Endothelial cell of umbilical vein (primary cell): ENCODE measurements around the gene SSBP3. TPM values are rescaled to one million over a fixed set of nuclear protein-coding genes. Genes with fewer than 3 reads are reported as not detected.

Experiments used
- BruUV-seq: library from RNA; stranded (reverse); fragments of 400-500 nt; replicated peaks from 2 replicates; lab custom pipeline; 2021; lab: Mats Ljungman, UMichigan
- CTCF ChIA-PET: fragments of 300-600, 350-600 bp; sonication (Branson Sonifier 250); formaldehyde crosslinking; loops from one replicate; lab custom pipeline; 2021; ENCODE audit warnings: antibody characterized with exemption, inconsistent platforms; lab: Charles Lee
- POLR2A ChIA-PET: fragments of 300-600, 350-600 bp; sonication (Branson Sonifier 250); formaldehyde crosslinking; loops from one replicate; lab custom pipeline; 2021; ENCODE audit warnings: antibody characterized with exemption, inconsistent platforms; lab: Charles Lee
- DNase-seq: peaks from one replicate; pipeline ENCODE4 v3.0.0-alpha.2; 2011; ENCODE audit warnings: low read depth, low spot score
- FAIRE-seq: peaks from 2 replicates; lab custom pipeline; 2011; peaks lifted over from hg19 to GRCh38; lab: Jason Lieb, UNC
- H2AFZ ChIP-seq: 2 replicates; pipeline ENCODE4 v1.6.0; 2012; ENCODE audit warnings: low read depth, low read length, control low read depth, inconsistent platforms
- H3K27ac ChIP-seq: 2 replicates; pipeline ENCODE4 v1.5.1; 2011; ENCODE audit warnings: low read depth, mild to moderate bottlenecking, control low read depth, low read length, moderate library complexity; ENCODE audit not compliant: insufficient read depth
- H3K27me3 ChIP-seq, 2 experiments: 2 replicates each; pipeline versions ENCODE4 v1.6.0 to v1.6.1; 2011; ENCODE audit warnings: low read length in 2 of 2, mixed read lengths in 1 of 2; ENCODE audit not compliant: control insufficient read depth in 2 of 2, insufficient read depth in 2 of 2
- H3K36me3 ChIP-seq, 2 experiments: 2 replicates in 1 of 2; 3 replicates in 1 of 2; pipeline ENCODE4 v1.5.1; 2011; ENCODE audit warnings: low read length in 2 of 2, mild to moderate bottlenecking in 1 of 2, moderate library complexity in 1 of 2; ENCODE audit not compliant: control insufficient read depth in 2 of 2, insufficient read depth in 2 of 2; ENCODE audit errors: extremely low read depth in 1 of 2
- H3K4me1 ChIP-seq: 3 replicates; pipeline ENCODE4 v1.5.1; 2011; ENCODE audit warnings: mild to moderate bottlenecking, low read length; ENCODE audit not compliant: control insufficient read depth, insufficient read depth; ENCODE audit errors: extremely low read depth
- H3K4me2 ChIP-seq: 2 replicates; pipeline ENCODE4 v1.6.1; 2011; ENCODE audit warnings: low read length, control low read depth, mixed read lengths; ENCODE audit not compliant: insufficient read depth
- H3K4me3 ChIP-seq, 3 experiments: fragments of 200-600 bp in 1 of 3; sonication (generic), shearing (Covaris generic) in 1 of 3; replicated peaks in 1 of 3; 2 replicates each; pipeline ENCODE4 v1.5.1; 2011 to 2016; ENCODE audit warnings: control low read depth in 3 of 3, low read length in 3 of 3, mild to moderate bottlenecking in 2 of 3, inconsistent platforms in 1 of 3, low read depth in 1 of 3, moderate library complexity in 1 of 3; ENCODE audit not compliant: insufficient read depth in 1 of 3
- H3K79me2 ChIP-seq: 2 replicates; pipeline ENCODE4 v1.6.0; 2012; ENCODE audit warnings: low read length, inconsistent platforms; ENCODE audit not compliant: control insufficient read depth, insufficient read depth
- H3K9ac ChIP-seq: replicated peaks from 2 replicates; pipeline ENCODE3; 2011; ENCODE audit warnings: low read length, control low read depth; ENCODE audit not compliant: insufficient read depth; ENCODE audit errors: extremely low read depth
- H3K9me1 ChIP-seq: replicated peaks from 3 replicates; pipeline ENCODE4 v1.6.0; 2011; ENCODE audit warnings: mild to moderate bottlenecking, low read length; ENCODE audit not compliant: control insufficient read depth, insufficient read depth; ENCODE audit errors: extremely low read depth
- H3K9me3 ChIP-seq: replicated peaks from 2 replicates; pipeline ENCODE4 v1.5.1; 2012; ENCODE audit warnings: low read length, inconsistent platforms; ENCODE audit not compliant: control insufficient read depth, insufficient read depth
- H4K20me1 ChIP-seq: replicated peaks from 2 replicates; pipeline ENCODE3; 2011; ENCODE audit warnings: mild to moderate bottlenecking, low read length; ENCODE audit not compliant: control insufficient read depth, insufficient read depth; ENCODE audit errors: extremely low read depth
- CTCF ChIP-seq, 2 donors: IDR thresholded peaks; 1 replicate in 1 of 2; 2 replicates in 1 of 2; pipeline ENCODE4 v1.5.1; 2011; ENCODE audit warnings: low read length in 2 of 2, mild to moderate bottlenecking in 2 of 2, moderate library complexity in 2 of 2, control low read depth in 1 of 2, inconsistent platforms in 1 of 2, low read depth in 1 of 2; ENCODE audit not compliant: insufficient read depth in 1 of 2; ENCODE audit errors: extremely low read depth in 1 of 2
- EZH2 ChIP-seq: IDR thresholded peaks from 2 replicates; pipeline ENCODE4 v1.6.1; 2012; ENCODE audit warnings: borderline replicate concordance, low read depth, mild to moderate bottlenecking, moderate library complexity, low read length, inconsistent platforms; ENCODE audit not compliant: severe bottlenecking
- FOS ChIP-seq: IDR thresholded peaks from 2 replicates; pipeline ENCODE4 v1.6.1; 2011; ENCODE audit warnings: mild to moderate bottlenecking, low read length, moderate library complexity, borderline replicate concordance; ENCODE audit not compliant: insufficient read depth
- GATA2 ChIP-seq: IDR thresholded peaks from 2 replicates; pipeline ENCODE4 v1.7.0; 2011; ENCODE audit warnings: low read depth, mild to moderate bottlenecking, moderate library complexity, mixed read lengths, low read length; ENCODE audit not compliant: insufficient read length, insufficient read depth
- JUN ChIP-seq: IDR thresholded peaks from 2 replicates; pipeline ENCODE4 v1.6.1; 2011; ENCODE audit warnings: borderline replicate concordance, low read depth; ENCODE audit not compliant: insufficient read length, insufficient read depth
- MAX ChIP-seq: IDR thresholded peaks from 2 replicates; pipeline ENCODE4 v1.6.1; 2011; ENCODE audit not compliant: insufficient read depth, insufficient read length
- MYC ChIP-seq: IDR thresholded peaks from one replicate; pipeline ENCODE4 v1.6.1; 2011; ENCODE audit warnings: mild to moderate bottlenecking, low read depth, low read length
- POLR2A ChIP-seq: IDR thresholded peaks from 2 replicates; pipeline ENCODE4 v1.6.1; 2012; ENCODE audit warnings: low read depth, mild to moderate bottlenecking, control low read depth, low read length
- POLR2AphosphoS5 ChIP-seq: IDR thresholded peaks from 2 replicates; pipeline ENCODE4 v1.6.1; 2012; ENCODE audit warnings: low read depth, mild to moderate bottlenecking, control low read depth, low read length, moderate library complexity; ENCODE audit not compliant: insufficient read depth
- dilution Hi-C: fragments of 300-500 bp; cut with MboI; formaldehyde crosslinking; loops from one replicate; pipeline ENCODE4 v1.15.0; 2019; ENCODE audit warnings: low sequenced_read_pairs; ENCODE audit not compliant: extremely low pct_ligation_motif_present
- intact Hi-C: fragments of 100-400 bp; cut with micrococcal nuclease; formaldehyde crosslinking; loops from one replicate; pipeline ENCODE4 v1.10.0; 2022
- polyA plus RNA-seq, 4 experiments: library from polyadenylated mRNA; depleted of rRNA in 3 of 4; stranded (reverse) in 3 of 4; unstranded in 1 of 4; fragments of >200 nt; gene quantifications; 2 replicates each; pipeline versions ENCODE4 v1.2.1 to v1.2.3, GENCODE V29; 2011 to 2012; ENCODE audit warnings: missing spikeins in 1 of 4
- total RNA-seq: library from RNA; stranded (reverse); gene quantifications from 2 replicates; pipeline ENCODE4 v1.2.3, GENCODE V29; 2021

Gene SSBP3
- total and polyA plus RNA-seq, 2 donors (not counting 3 experiments of a cell fraction or from before 2014, with no cell fraction given), result 44.9 to 59.4 TPM

DNA sequence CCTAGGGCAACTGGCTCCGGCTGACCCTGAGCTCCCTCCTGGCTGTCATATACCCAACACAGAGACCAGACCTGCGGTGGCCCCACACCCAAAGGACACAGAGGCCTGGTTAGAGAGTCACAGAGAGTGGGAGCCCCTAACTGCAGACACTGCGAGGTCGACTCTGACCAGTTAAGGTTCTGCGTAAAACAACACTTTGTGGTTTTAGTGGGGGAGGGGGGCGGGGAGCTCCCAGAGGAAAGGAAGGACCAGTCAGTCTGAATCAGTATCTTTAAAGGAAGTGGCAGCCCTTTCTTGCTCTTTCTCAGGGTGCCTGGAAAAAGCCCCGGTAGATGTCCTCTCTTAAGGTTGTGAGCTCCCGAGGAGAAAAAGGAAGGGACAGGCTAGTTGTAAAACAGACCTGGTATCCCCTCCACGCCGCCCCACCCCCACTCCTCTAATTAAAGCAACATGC, 2.4 kb downstream of the SSBP3 start:
- no peaks in the 10 kb centered on the region for H3K27me3 ChIP-seq
- ChIA-PET POLR2A (interaction anchor here (0.8 to 1.0 kb wide), 2 partner anchors 18 to 91 kb away, joined by 5 to 10 read pairs; no protein-coding TSS in a partner anchor), CTCF (interaction anchor here (0.8 to 2.6 kb wide), 9 partner anchors 16 to 282 kb away, joined by 3 to 25 read pairs (median 4); no protein-coding TSS in a partner anchor)
- peaks cover 38% of the 10 kb centered on the region for H3K4me1 ChIP-seq
- H3K79me2 ChIP-seq, result peaks cover 58% of the 10 kb centered on the region
- peak overlapping the region; percentile 22 for H3K27ac ChIP-seq
- dilution Hi-C loops, result no loop called here
- TF ChIP-seq CTCF (IDR thresholded peaks at IDR 0.05; ENCODE audit: extremely low read depth in 1 of 2, insufficient read depth in 1 of 2, low read depth in 1 of 2, low read length in 2 of 2) (no peak), JUN (no peak), EZH2 (no peak), POLR2AphosphoS5 (peak; percentile 43), GATA2 (peak; percentile 26), FOS (peak; percentile 85), POLR2A (no peak), MYC (no peak), MAX (no peak)
- peak overlapping the region in 2 of 3 experiments; percentile 56 to 69 for H3K4me3 ChIP-seq
- FAIRE-seq (peak; percentile 84), DNase-seq (peak; percentile 62)
- no peak overlapping the region for H2AFZ ChIP-seq
- H3K36me3 ChIP-seq, result peaks cover 14 to 20% of the 10 kb centered on the region in 2 experiments
- H4K20me1 ChIP-seq, result no peaks in the 10 kb centered on the region
- peak overlapping the region; percentile 19 for H3K9ac ChIP-seq
- H3K4me2 ChIP-seq, result peak overlapping the region; percentile 76
- H3K9me1 ChIP-seq, result no peaks in the 10 kb centered on the region
- intact Hi-C loops, result loop anchor here (2.0 to 10.0 kb wide), 2 partner anchors 19 to 129 kb away; no protein-coding TSS in a partner anchor
- BruUV-seq, result no TSS peak
- H3K9me3 ChIP-seq, result no peaks in the 10 kb centered on the region
